Stimulated activated effector memory CD8-positive, alpha-beta T cell treated with anti-CD3 and anti-CD28 coated beads, Interleukin-12 subunit alpha, Interleukin-12 subunit beta, amount 100 ng/mL, for 72 hours (primary cell): ENCODE results near the gene MOB3C.

Experiments used
- ATAC-seq: fragments of 150-1000 bp; cut with Tn5 transposase; 2 replicates; pipeline ENCODE4 v1.10.0; 2021
- DNase-seq, 2 donors: peaks; one replicate each; pipeline ENCODE4 v3.0.0; 2021 to 2022; ENCODE audit warnings: low spot score in 2 of 2
- H3K27ac Mint-ChIP-seq: one replicate; pipeline ENCODE4 v1.8.0; 2022; ENCODE audit warnings: mild to moderate bottlenecking, mixed read lengths
- H3K36me3 Mint-ChIP-seq: one replicate; pipeline ENCODE4 v1.8.0; 2022; ENCODE audit warnings: mild to moderate bottlenecking, mixed read lengths
- H3K4me1 Mint-ChIP-seq: one replicate; pipeline ENCODE4 v1.8.0; 2022; ENCODE audit warnings: mixed read lengths
- H3K4me3 Mint-ChIP-seq: one replicate; pipeline ENCODE4 v1.8.0; 2022; ENCODE audit warnings: mild to moderate bottlenecking, mixed read lengths
- H3K9me3 Mint-ChIP-seq: one replicate; pipeline ENCODE4 v1.8.0; 2022; ENCODE audit warnings: mixed read lengths

MOB3C gene

GRCh38 chr1:46580140-46580903 lies 36.3 kb downstream of the MOB3C start:
- Mint-ChIP-seq H3K36me3 (peaks cover 77% of the 10 kb centered on the region), H3K9me3 (no peaks in the 10 kb centered on the region), H3K4me3 (peak overlapping the region; percentile 62), H3K27ac (peak overlapping the region; percentile 88), H3K4me1 (peaks cover 44% of the 10 kb centered on the region)
- no peak for DNase-seq
- no peak for ATAC-seq

- DNase-seq: peak in 1 of 2 donors; percentile 55
- Mint-ChIP-seq H3K4me1 (peaks cover 32% of the 10 kb centered on the region), H3K36me3 (peaks cover 66% of the 10 kb centered on the region), H3K9me3 (no peaks in the 10 kb centered on the region), H3K27ac (peak overlapping the region; percentile 73), H3K4me3 (no peak overlapping the region)
- ATAC-seq: peak; percentile 53
Measured at GRCh38 chr1:46577671-46578070, 38.9 kb downstream of the MOB3C start.

GRCh38 chr1:46576596-46576995 lies 40.0 kb downstream of the MOB3C start:
- no peak for DNase-seq
- Mint-ChIP-seq H3K4me3 (no peak overlapping the region), H3K36me3 (peaks cover 55% of the 10 kb centered on the region), H3K4me1 (peaks cover 21% of the 10 kb centered on the region), H3K27ac (peak overlapping the region; percentile 34), H3K9me3 (no peaks in the 10 kb centered on the region)
- ATAC-seq: no peak

- Mint-ChIP-seq H3K4me3 (no peak overlapping the region), H3K9me3 (no peaks in the 10 kb centered on the region), H3K27ac (peak overlapping the region; percentile 34), H3K4me1 (peaks cover 14% of the 10 kb centered on the region), H3K36me3 (peaks cover 53% of the 10 kb centered on the region)
- ATAC-seq: no peak
- DNase-seq: no peak
Measured at GRCh38 chr1:46575778-46576177, 40.8 kb downstream of the MOB3C start.

- Mint-ChIP-seq H3K36me3 (peaks cover 49% of the 10 kb centered on the region), H3K4me1 (peaks cover 9% of the 10 kb centered on the region), H3K27ac (no peak overlapping the region), H3K4me3 (no peak overlapping the region), H3K9me3 (no peaks in the 10 kb centered on the region)
- ATAC-seq (no peak), DNase-seq (no peak)
Measured at GRCh38 chr1:46575300-46575699, 41.3 kb downstream of the MOB3C start.

GRCh38 chr1:46571691-46572225 lies 44.9 kb downstream of the MOB3C start:
- ATAC-seq (no peak), DNase-seq (no peak)
- Mint-ChIP-seq H3K27ac (no peak overlapping the region), H3K4me3 (no peak overlapping the region), H3K4me1 (no peaks in the 10 kb centered on the region), H3K9me3 (no peaks in the 10 kb centered on the region), H3K36me3 (peaks cover 52% of the 10 kb centered on the region)

- no peak for ATAC-seq
- no peaks in the 10 kb centered on the region for H3K9me3 Mint-ChIP-seq
- H3K4me3 Mint-ChIP-seq: no peak overlapping the region
- H3K4me1 Mint-ChIP-seq: no peaks in the 10 kb centered on the region
- no peak for DNase-seq
- no peak overlapping the region for H3K27ac Mint-ChIP-seq
- H3K36me3 Mint-ChIP-seq: peaks cover 69% of the 10 kb centered on the region
Measured at GRCh38 chr1:46569884-46570725, 46.5 kb downstream of the MOB3C start.

- DNase-seq (no peak), ATAC-seq (no peak)
- H3K9me3 Mint-ChIP-seq: no peaks in the 10 kb centered on the region
- H3K27ac Mint-ChIP-seq: no peak overlapping the region
- H3K36me3 Mint-ChIP-seq: peaks cover 73% of the 10 kb centered on the region
- no peak overlapping the region for H3K4me3 Mint-ChIP-seq
- H3K4me1 Mint-ChIP-seq: no peaks in the 10 kb centered on the region
Measured at GRCh38 chr1:46569116-46569515, 47.5 kb downstream of the MOB3C start.

- Mint-ChIP-seq H3K9me3 (no peaks in the 10 kb centered on the region), H3K4me1 (no peaks in the 10 kb centered on the region), H3K36me3 (peaks cover 74% of the 10 kb centered on the region), H3K27ac (peak overlapping the region; percentile 63), H3K4me3 (no peak overlapping the region)
- DNase-seq (no peak), ATAC-seq (no peak)
Measured at GRCh38 chr1:46568461-46568891, 48.1 kb downstream of the MOB3C start.

- Mint-ChIP-seq H3K9me3 (no peaks in the 10 kb centered on the region), H3K36me3 (peaks cover 93% of the 10 kb centered on the region), H3K4me1 (no peaks in the 10 kb centered on the region), H3K4me3 (no peak overlapping the region), H3K27ac (peak overlapping the region; percentile 40)
- DNase-seq (no peak), ATAC-seq (no peak)
Measured at GRCh38 chr1:46563341-46563740, 53.3 kb downstream of the MOB3C start.

GRCh38 chr1:46562498-46562897 lies 54.1 kb downstream of the MOB3C start:
- Mint-ChIP-seq H3K4me3 (no peak overlapping the region), H3K9me3 (no peaks in the 10 kb centered on the region), H3K4me1 (no peaks in the 10 kb centered on the region), H3K27ac (peak overlapping the region; percentile 40), H3K36me3 (peaks cover 93% of the 10 kb centered on the region)
- DNase-seq (no peak), ATAC-seq (no peak)

GRCh38 chr1:46558966-46559365 lies 57.6 kb downstream of the MOB3C start:
- peak overlapping the region; percentile 60 for H3K27ac Mint-ChIP-seq
- peaks cover 59% of the 10 kb centered on the region for H3K36me3 Mint-ChIP-seq
- H3K4me3 Mint-ChIP-seq: no peak overlapping the region
- DNase-seq (no peak), ATAC-seq (no peak)
- peaks cover 8% of the 10 kb centered on the region for H3K4me1 Mint-ChIP-seq
- H3K9me3 Mint-ChIP-seq: no peaks in the 10 kb centered on the region

- Mint-ChIP-seq H3K9me3 (no peaks in the 10 kb centered on the region), H3K4me1 (peaks cover 8% of the 10 kb centered on the region), H3K4me3 (no peak overlapping the region), H3K36me3 (peaks cover 53% of the 10 kb centered on the region), H3K27ac (peak overlapping the region; percentile 60)
- DNase-seq: no peak
- ATAC-seq: no peak
Measured at GRCh38 chr1:46558141-46558963, 58.3 kb downstream of the MOB3C start.
